Mucosa of descending colon (tissue), 3 donors: Measurements from ENCODE around the gene FCHSD2. TPM values are rescaled to one million over a fixed set of nuclear protein-coding genes. Genes with fewer than 3 reads are reported as not detected.

Experiments used
- ATAC-seq: fragments of 200-7000 bp; cut with Tn5 transposase; one replicate; pipeline ENCODE4 v1.9.1; 2020; ENCODE audit warnings: mild to moderate bottlenecking, moderate library complexity
- DNase-seq, 3 donors: peaks; one replicate each; pipeline ENCODE4 v3.0.0-alpha.2; 2020
- H3K36me3 ChIP-seq: fragments of 200-600 bp; one replicate; pipeline ENCODE4 v1.8.0; 2021; ENCODE audit warnings: low read depth, mild to moderate bottlenecking
- H3K4me1 ChIP-seq: fragments of 200-600 bp; one replicate; pipeline ENCODE4 v1.8.0; 2021; ENCODE audit warnings: low read depth, mild to moderate bottlenecking
- H3K4me3 ChIP-seq: fragments of 200-600 bp; one replicate; pipeline ENCODE4 v1.8.0; 2021; ENCODE audit warnings: mild to moderate bottlenecking
- H3K9me3 ChIP-seq: fragments of 200-600 bp; one replicate; pipeline ENCODE4 v1.8.0; 2021; ENCODE audit warnings: mild to moderate bottlenecking
- intact Hi-C, 2 donors: fragments of 100-400 bp; cut with DNase I in 1 of 2; cut with micrococcal nuclease in 1 of 2; formaldehyde crosslinking; loops; one replicate each; pipeline versions ENCODE4 v1.11.0 to v1.11.1; 2022; cut with DNase I, micrococcal nuclease
- total RNA-seq, 3 donors: library from RNA; stranded (reverse); fragmentation: NEBNext Ultra II Directional in 2 of 3; extraction: Animal tissue kit (Norgen Biotek cat#: 25700) in 2 of 3; gene quantifications; one replicate each; pipeline versions ENCODE4 v1.2.1 to v1.2.4, GENCODE V29; 2021 to 2023
- TF ChIP-seq, protein P1 (sequence below): fragments of 200-600 bp; IDR thresholded peaks from one replicate; pipeline ENCODE4 v1.8.0; 2022; ENCODE audit warnings: antibody characterized with exemption, mild to moderate bottlenecking
- donor health status: DM: no; HTN: no; CAD: no; lungs with moderate emphysema.
- donor health status: DM: no; HTN: no; CAD: no.
- donor health status: DM: no; HTN: yes; CAD: no.

The FCHSD2 gene
- total RNA-seq, 3 donors from 2014 or later, result 15.7 to 41.6 (median 21.6) TPM

DNA sequence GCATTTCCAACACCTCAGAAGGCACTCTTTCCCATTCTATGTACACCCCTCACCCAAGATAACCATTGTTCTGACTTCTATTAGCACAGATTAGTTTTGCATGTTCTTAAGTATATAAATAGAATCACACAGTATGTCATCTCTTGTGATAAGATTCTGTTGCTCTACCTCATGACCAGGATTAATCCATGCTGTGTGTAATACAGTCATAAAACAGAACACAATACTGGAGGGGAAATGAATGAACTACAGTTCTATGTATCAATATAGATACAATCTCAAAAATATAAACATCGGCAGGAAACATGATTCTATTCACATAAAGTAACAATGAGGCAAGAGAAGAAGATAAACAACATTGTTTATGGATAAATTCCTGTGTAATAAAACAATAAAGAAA, 176.4 kb downstream of the FCHSD2 start:
- DNase-seq (no peak), ATAC-seq (no peak)
- TF ChIP-seq, protein P1, sequence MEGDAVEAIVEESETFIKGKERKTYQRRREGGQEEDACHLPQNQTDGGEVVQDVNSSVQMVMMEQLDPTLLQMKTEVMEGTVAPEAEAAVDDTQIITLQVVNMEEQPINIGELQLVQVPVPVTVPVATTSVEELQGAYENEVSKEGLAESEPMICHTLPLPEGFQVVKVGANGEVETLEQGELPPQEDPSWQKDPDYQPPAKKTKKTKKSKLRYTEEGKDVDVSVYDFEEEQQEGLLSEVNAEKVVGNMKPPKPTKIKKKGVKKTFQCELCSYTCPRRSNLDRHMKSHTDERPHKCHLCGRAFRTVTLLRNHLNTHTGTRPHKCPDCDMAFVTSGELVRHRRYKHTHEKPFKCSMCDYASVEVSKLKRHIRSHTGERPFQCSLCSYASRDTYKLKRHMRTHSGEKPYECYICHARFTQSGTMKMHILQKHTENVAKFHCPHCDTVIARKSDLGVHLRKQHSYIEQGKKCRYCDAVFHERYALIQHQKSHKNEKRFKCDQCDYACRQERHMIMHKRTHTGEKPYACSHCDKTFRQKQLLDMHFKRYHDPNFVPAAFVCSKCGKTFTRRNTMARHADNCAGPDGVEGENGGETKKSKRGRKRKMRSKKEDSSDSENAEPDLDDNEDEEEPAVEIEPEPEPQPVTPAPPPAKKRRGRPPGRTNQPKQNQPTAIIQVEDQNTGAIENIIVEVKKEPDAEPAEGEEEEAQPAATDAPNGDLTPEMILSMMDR, result no peak
- no peaks in the 10 kb centered on the region for H3K36me3 ChIP-seq
- H3K4me1 ChIP-seq, result no peaks in the 10 kb centered on the region
- H3K9me3 ChIP-seq, result no peaks in the 10 kb centered on the region
- intact Hi-C loops, result no loop called here
- H3K4me3 ChIP-seq, result no peak overlapping the region

DNA sequence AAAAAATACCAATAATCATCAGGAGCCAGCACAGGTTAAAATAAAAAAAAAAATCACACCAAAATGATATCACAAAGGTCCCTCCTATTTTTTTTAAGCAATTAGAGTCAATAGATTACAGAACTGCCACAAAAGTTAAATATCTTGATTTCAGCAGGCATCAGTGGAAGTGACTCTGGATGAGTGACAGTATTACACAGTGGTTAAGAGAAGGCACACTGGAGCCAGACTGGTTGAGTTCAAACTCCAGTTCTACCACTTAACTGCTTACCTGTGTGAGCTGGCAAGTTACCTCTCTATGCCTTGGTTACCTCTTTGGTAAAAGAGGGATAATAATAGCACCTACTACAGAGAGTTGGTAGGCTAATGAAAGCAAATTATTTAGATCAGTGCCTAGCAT, 179.4 kb downstream of the FCHSD2 start:
- Histone ChIP-seq H3K9me3 (no peaks in the 10 kb centered on the region), H3K36me3 (no peaks in the 10 kb centered on the region), H3K4me3 (no peak overlapping the region), H3K4me1 (no peaks in the 10 kb centered on the region)
- intact Hi-C loops, result no loop called here
- ATAC-seq (no peak), DNase-seq (no peak)
- TF ChIP-seq, protein P1, result no peak

DNA sequence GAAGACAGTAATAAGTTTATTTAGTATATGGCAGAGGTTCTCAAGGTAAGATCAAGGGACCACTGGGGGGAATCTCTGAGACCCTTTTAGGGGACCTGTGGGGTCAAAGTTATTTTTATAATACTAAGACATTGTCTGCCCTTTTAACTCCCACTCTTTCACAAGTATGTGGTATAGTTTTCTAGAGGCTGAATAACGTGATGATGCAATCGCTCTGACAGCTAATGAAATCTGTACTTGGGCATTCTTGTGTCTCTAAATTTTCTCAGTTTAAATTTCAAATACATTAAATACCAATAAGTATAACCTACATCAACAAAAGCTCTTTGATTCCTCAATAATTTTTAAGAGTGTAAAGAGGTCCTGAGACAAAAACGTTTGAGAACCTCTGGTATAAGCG, 180.0 kb downstream of the FCHSD2 start:
- intact Hi-C loops, result no loop called here
- no peak overlapping the region for H3K4me3 ChIP-seq
- ATAC-seq, result no peak
- H3K36me3 ChIP-seq, result no peaks in the 10 kb centered on the region
- H3K4me1 ChIP-seq, result no peaks in the 10 kb centered on the region
- TF ChIP-seq, protein P1, result no peak
- DNase-seq, result no peak
- H3K9me3 ChIP-seq, result no peaks in the 10 kb centered on the region

DNA sequence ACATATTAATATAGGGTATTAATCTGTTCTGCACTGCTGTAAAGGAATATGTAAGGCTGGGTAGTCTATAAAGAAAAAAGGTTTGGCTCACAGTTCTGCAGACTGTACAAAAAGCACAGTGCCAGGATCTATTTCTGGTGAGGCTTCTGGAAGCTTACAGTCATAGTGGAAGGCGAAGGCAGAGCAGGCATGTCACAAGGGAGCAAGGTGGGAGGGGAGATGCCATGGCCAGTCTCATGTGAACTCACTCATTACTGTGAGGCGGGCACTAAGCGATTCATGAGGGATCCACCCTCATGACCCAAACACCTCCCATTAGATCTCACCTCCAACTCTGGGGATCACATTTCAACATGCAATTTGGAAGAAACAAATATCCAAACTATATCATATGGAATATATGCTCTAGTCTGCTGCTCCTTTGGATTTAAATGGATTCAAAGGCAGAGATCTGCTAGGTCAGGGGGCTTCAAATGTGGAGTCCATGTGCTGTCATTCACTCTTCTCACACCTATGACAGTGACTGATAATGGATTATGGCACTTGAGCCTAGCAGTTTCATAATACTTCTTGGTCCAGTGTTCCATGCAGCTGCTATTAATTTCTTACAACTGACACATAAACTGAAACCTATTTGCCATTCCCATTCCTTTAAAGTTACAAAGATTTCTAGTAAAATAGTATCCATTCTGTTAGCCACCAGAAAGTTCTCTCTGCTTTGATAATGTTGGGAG, 182.0 kb downstream of the FCHSD2 start:
- DNase-seq (no peak), ATAC-seq (no peak)
- intact Hi-C loops, result no loop called here
- TF ChIP-seq, protein P1, result no peak
- H3K9me3 ChIP-seq, result no peaks in the 10 kb centered on the region
- H3K4me3 ChIP-seq, result no peak overlapping the region
- no peaks in the 10 kb centered on the region for H3K36me3 ChIP-seq
- no peaks in the 10 kb centered on the region for H3K4me1 ChIP-seq

DNA sequence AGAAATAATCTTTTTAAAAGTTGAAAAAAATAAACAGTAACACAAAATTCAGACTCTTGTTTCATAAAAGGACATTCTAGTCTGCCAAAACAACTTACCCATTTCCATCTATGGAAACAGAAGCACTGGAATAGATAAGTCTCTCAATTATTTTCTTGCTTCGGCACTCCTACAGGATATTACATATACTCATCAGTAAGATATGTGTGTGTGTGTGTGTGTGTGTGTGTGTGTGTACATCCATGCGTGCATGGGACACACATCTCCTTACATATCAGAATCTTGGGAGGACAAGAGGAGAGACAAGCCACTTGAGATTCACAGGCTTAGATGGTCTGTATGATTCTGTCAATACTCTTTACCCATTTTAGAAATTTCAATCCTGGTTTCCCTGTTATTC, 183.3 kb downstream of the FCHSD2 start:
- no peaks in the 10 kb centered on the region for H3K9me3 ChIP-seq
- no peaks in the 10 kb centered on the region for H3K4me1 ChIP-seq
- H3K36me3 ChIP-seq, result no peaks in the 10 kb centered on the region
- DNase-seq (no peak), ATAC-seq (no peak)
- intact Hi-C loops, result no loop called here
- no peak overlapping the region for H3K4me3 ChIP-seq
- TF ChIP-seq, protein P1, result no peak
